Prostate gland (tissue), 2 donors: Measurements from ENCODE around the gene EPHA6. TPM values are rescaled to one million over a fixed set of nuclear protein-coding genes. Genes with fewer than 3 reads are reported as not detected.
A peak's percentile ranks its signal among the peaks of the same experiment; 100 is the strongest.

Source experiments
- DNase-seq: peaks from one replicate; pipeline ENCODE4 v3.0.0-alpha.2; 2019; ENCODE audit warnings: low spot score
- H3K27ac ChIP-seq, 2 donors: fragments of 200-600 bp; sonication (generic); 2 replicates each; pipeline ENCODE4 v1.5.1; 2017 to 2019
- H3K27me3 ChIP-seq: fragments of 200-600 bp; sonication (generic); replicated peaks from 2 replicates; pipeline ENCODE4 v1.5.1; 2019; ENCODE audit not compliant: insufficient read depth
- H3K36me3 ChIP-seq, 2 donors: fragments of 200-600 bp; sonication (generic); 1 replicate in 1 of 2; 2 replicates in 1 of 2; pipeline versions ENCODE4 v1.5.1 to v1.8.1; 2017 to 2019
- H3K4me1 ChIP-seq: fragments of 200-600 bp; sonication (generic); replicated peaks from 2 replicates; pipeline ENCODE4 v1.5.1; 2019
- H3K4me3 ChIP-seq, 2 donors: fragments of 200-600 bp; sonication (generic); 2 replicates each; pipeline ENCODE4 v1.5.1; 2017 to 2019
- H3K9me3 ChIP-seq: fragments of 200-600 bp; sonication (generic); 2 replicates; pipeline ENCODE4 v1.5.1; 2017
- CTCF ChIP-seq, 4 experiments: fragments of 200-600 bp in 2 of 4; fragments of 450-650 bp in 2 of 4; sonication (generic) in 2 of 4; IDR thresholded peaks; 1 replicate in 3 of 4; 2 replicates in 1 of 4; pipeline ENCODE4 v1.5.1; 2016 to 2019; ENCODE audit warnings: antibody characterized with exemption in 4 of 4, mild to moderate bottlenecking in 2 of 4, moderate library complexity in 2 of 4
- POLR2A ChIP-seq: fragments of 450-650 bp; IDR thresholded peaks from one replicate; pipeline ENCODE4 v1.6.1; 2016; ENCODE audit warnings: antibody characterized with exemption, mild to moderate bottlenecking
- POLR2AphosphoS5 ChIP-seq: sonication (generic); formaldehyde crosslinking; IDR thresholded peaks from one replicate; pipeline ENCODE4 v1.6.1; 2017; ENCODE audit warnings: antibody characterized with exemption
- WGBS: methylation state at CpG from one replicate; pipeline ENCODE4 v1.1.5; 2018; 5-methylcytosine and 5-hydroxymethylcytosine counted together
- intact Hi-C: fragments of 100-400 bp; cut with DNase I; formaldehyde crosslinking; loops from one replicate; pipeline ENCODE4 v1.14.2; 2022
- total RNA-seq, 2 donors: library from RNA; depleted of rRNA; stranded (reverse); fragments of >200 nt; gene quantifications; one replicate each; pipeline ENCODE4 v1.1.0, GENCODE V29; 2016

The EPHA6 gene
- total RNA-seq, 2 donors from 2014 or later, result 1.1 to 3.7 TPM

- no peaks in the 10 kb centered on the region for H3K27me3 ChIP-seq
- no peak overlapping the region for H3K27ac ChIP-seq
- no peaks in the 10 kb centered on the region for H3K36me3 ChIP-seq
- H3K4me1 ChIP-seq, result no peaks in the 10 kb centered on the region
- H3K4me3 ChIP-seq, result peak overlapping the region; percentile 65 to 67
- intact Hi-C loops, result no loop called here
- DNase-seq, result no peak
- 27% methylated on average over 2 of the region's 2 CpGs for WGBS
- no peak for TF ChIP-seq CTCF (IDR thresholded peaks at IDR 0.05)
- H3K9me3 ChIP-seq, result no peaks in the 10 kb centered on the region
Observed at GRCh38 chr3:97765336-97765735, 950.9 kb downstream of the EPHA6 start.

GRCh38 chr3:97772926-97773325, 958.5 kb downstream of the EPHA6 start:
- Histone ChIP-seq H3K36me3 (no peaks in the 10 kb centered on the region), H3K9me3 (no peaks in the 10 kb centered on the region), H3K27ac (no peak overlapping the region), H3K4me3 (no peak overlapping the region), H3K4me1 (no peaks in the 10 kb centered on the region), H3K27me3 (no peaks in the 10 kb centered on the region)
- intact Hi-C loops, result no loop called here
- no peak for TF ChIP-seq POLR2A
- no peak for TF ChIP-seq POLR2AphosphoS5
- TF ChIP-seq CTCF (IDR thresholded peaks at IDR 0.05), result no peak
- DNase-seq, result no peak
- 93% methylated on average over 3 of the region's 3 CpGs for WGBS

- intact Hi-C loops, result no loop called here
- H3K36me3 ChIP-seq, result no peaks in the 10 kb centered on the region
- no peak overlapping the region for H3K27ac ChIP-seq
- no peaks in the 10 kb centered on the region for H3K9me3 ChIP-seq
- H3K4me1 ChIP-seq, result no peaks in the 10 kb centered on the region
- no peak for TF ChIP-seq POLR2A
- no peak for TF ChIP-seq CTCF (IDR thresholded peaks at IDR 0.05)
- no peak for TF ChIP-seq POLR2AphosphoS5
- no peak overlapping the region for H3K4me3 ChIP-seq
- DNase-seq, result no peak
- H3K27me3 ChIP-seq, result no peaks in the 10 kb centered on the region
Observed at GRCh38 chr3:97778152-97778551, 963.8 kb downstream of the EPHA6 start.

GRCh38 chr3:97793420-97794019, 979.1 kb downstream of the EPHA6 start:
- intact Hi-C loops, result loop anchor here (2.0 kb wide), 1 partner anchor 229 kb away; no protein-coding TSS in a partner anchor
- Histone ChIP-seq H3K36me3 (no peaks in the 10 kb centered on the region), H3K4me3 (no peak overlapping the region), H3K27ac (no peak overlapping the region), H3K4me1 (no peaks in the 10 kb centered on the region), H3K9me3 (no peaks in the 10 kb centered on the region), H3K27me3 (no peaks in the 10 kb centered on the region)
- no peak for TF ChIP-seq POLR2A
- peak; percentile 67 to 88 (median 80) for TF ChIP-seq CTCF (IDR thresholded peaks at IDR 0.05)
- DNase-seq, result peak; percentile 21

GRCh38 chr3:97795951-97796350, 981.6 kb downstream of the EPHA6 start:
- Histone ChIP-seq H3K4me1 (no peaks in the 10 kb centered on the region), H3K27ac (no peak overlapping the region), H3K4me3 (no peak overlapping the region), H3K9me3 (no peaks in the 10 kb centered on the region), H3K36me3 (no peaks in the 10 kb centered on the region), H3K27me3 (no peaks in the 10 kb centered on the region)
- TF ChIP-seq CTCF (IDR thresholded peaks at IDR 0.05), result no peak
- 93% methylated on average over 4 of the region's 4 CpGs for WGBS
- DNase-seq, result no peak
- intact Hi-C loops, result no loop called here
